Measurements from ENCODE around the gene NSF. TPM values are rescaled to one million over a fixed set of nuclear protein-coding genes. Genes with fewer than 3 reads are reported as not detected.

NSF gene
- total and polyA plus RNA-seq, 12 donors: 7.5 to 101 (median 44.8) TPM

- Histone ChIP-seq H3K4me3 (no peak overlapping the region), H3K36me3 (replicated peaks in 1 of 2) (no peaks in the 10 kb centered on the region), H3K9me3 (replicated peaks in 1 of 3) (no peaks in the 10 kb centered on the region), H3K27ac (no peak overlapping the region), H3K27me3 (peaks cover 11% of the 10 kb centered on the region), H3K4me1 (replicated peaks in 1 of 2) (no peaks in the 10 kb centered on the region)
- no peak for DNase-seq
- WGBS, 4 donors: 89 to 95% (median 94%) methylated on average over 7 of the region's 7 CpGs
- intact Hi-C loops (cut with DNase I): no loop called here
- TF ChIP-seq, protein P1, sequence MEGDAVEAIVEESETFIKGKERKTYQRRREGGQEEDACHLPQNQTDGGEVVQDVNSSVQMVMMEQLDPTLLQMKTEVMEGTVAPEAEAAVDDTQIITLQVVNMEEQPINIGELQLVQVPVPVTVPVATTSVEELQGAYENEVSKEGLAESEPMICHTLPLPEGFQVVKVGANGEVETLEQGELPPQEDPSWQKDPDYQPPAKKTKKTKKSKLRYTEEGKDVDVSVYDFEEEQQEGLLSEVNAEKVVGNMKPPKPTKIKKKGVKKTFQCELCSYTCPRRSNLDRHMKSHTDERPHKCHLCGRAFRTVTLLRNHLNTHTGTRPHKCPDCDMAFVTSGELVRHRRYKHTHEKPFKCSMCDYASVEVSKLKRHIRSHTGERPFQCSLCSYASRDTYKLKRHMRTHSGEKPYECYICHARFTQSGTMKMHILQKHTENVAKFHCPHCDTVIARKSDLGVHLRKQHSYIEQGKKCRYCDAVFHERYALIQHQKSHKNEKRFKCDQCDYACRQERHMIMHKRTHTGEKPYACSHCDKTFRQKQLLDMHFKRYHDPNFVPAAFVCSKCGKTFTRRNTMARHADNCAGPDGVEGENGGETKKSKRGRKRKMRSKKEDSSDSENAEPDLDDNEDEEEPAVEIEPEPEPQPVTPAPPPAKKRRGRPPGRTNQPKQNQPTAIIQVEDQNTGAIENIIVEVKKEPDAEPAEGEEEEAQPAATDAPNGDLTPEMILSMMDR (IDR thresholded peaks at IDR 0.05): no peak
- no peak for TF ChIP-seq POLR2A (IDR thresholded peaks at IDR 0.05)
Measured at GRCh38 chr17:46788796-46789195, 198.3 kb downstream of the NSF start.

- intact Hi-C loops (cut with DNase I): no loop called here
- Histone ChIP-seq H3K27ac (no peak overlapping the region), H3K9me3 (replicated peaks in 1 of 3) (no peaks in the 10 kb centered on the region), H3K4me3 (no peak overlapping the region), H3K27me3 (peaks cover 11% of the 10 kb centered on the region), H3K36me3 (replicated peaks in 1 of 2) (no peaks in the 10 kb centered on the region), H3K4me1 (replicated peaks in 1 of 2) (no peaks in the 10 kb centered on the region)
- DNase-seq: no peak
- no peak for TF ChIP-seq POLR2A (IDR thresholded peaks at IDR 0.05)
- TF ChIP-seq, protein P1 (IDR thresholded peaks at IDR 0.05): no peak
- WGBS, 4 donors: 84 to 97% (median 95%) methylated on average over 3 to 8 of the region's 8 CpGs
Measured at GRCh38 chr17:46789610-46790009, 199.1 kb downstream of the NSF start.

GRCh38 chr17:46790216-46790615, 199.7 kb downstream of the NSF start:
- H3K4me1 ChIP-seq (replicated peaks in 1 of 2): no peaks in the 10 kb centered on the region
- H3K36me3 ChIP-seq (replicated peaks in 1 of 2): no peaks in the 10 kb centered on the region
- H3K27ac ChIP-seq: no peak overlapping the region
- no peak overlapping the region for H3K4me3 ChIP-seq
- TF ChIP-seq, protein P1 (IDR thresholded peaks at IDR 0.05): no peak
- TF ChIP-seq POLR2A (IDR thresholded peaks at IDR 0.05): no peak
- peaks cover 11% of the 10 kb centered on the region for H3K27me3 ChIP-seq
- WGBS, 4 donors: 64 to 68% (median 67%) methylated on average over 3 of the region's 3 CpGs
- no peaks in the 10 kb centered on the region for H3K9me3 ChIP-seq (replicated peaks in 1 of 3)
- DNase-seq: no peak
- intact Hi-C loops (cut with DNase I): no loop called here

DNA sequence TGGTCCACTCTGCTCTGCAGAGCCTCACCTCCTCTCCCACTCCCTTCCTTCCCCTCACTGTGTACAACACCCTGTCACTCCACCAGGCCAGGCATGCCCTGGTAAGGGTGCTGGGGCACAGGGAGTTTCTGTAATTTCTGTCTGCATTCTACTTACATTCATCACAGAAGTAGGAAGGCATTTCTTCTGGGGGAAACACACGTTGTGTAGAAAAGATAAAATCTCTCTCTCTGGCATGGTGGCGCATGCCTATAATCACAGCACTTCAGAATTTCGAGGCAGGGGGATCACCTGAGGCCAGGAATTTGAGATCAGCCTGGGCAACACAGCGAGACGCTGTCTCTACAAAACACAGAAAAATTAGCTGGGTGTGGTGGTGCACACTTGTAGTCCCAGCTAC, 201.1 kb downstream of the NSF start:
- WGBS, 4 donors: 69 to 77% (median 72%) methylated on average over 5 of the region's 5 CpGs

More for the DNA sequence above, 201.1 kb downstream of the NSF start:
- no peak for TF ChIP-seq POLR2A (IDR thresholded peaks at IDR 0.05)
- TF ChIP-seq, protein P1 (IDR thresholded peaks at IDR 0.05): no peak
- no peak for DNase-seq
- H3K27ac ChIP-seq: no peak overlapping the region
- no peaks in the 10 kb centered on the region for H3K36me3 ChIP-seq (replicated peaks in 1 of 2)
- no peaks in the 10 kb centered on the region for H3K9me3 ChIP-seq (replicated peaks in 1 of 3)
- peaks cover 11% of the 10 kb centered on the region for H3K27me3 ChIP-seq
- no peak overlapping the region for H3K4me3 ChIP-seq
- intact Hi-C loops (cut with DNase I): no loop called here
- H3K4me1 ChIP-seq (replicated peaks in 1 of 2): no peaks in the 10 kb centered on the region

All from adrenal gland (tissue), 12 donors.